WTC11 (cell line): Measurements from ENCODE around the gene PRKAR1B. TPM values are rescaled to one million over a fixed set of nuclear protein-coding genes. Genes with fewer than 3 reads are reported as not detected.
A peak's percentile ranks its signal among the peaks of the same experiment; 100 is the strongest.

Experiments
- ATAC-seq: fragments of 200-7000 bp; cut with Tn5 transposase; 2 replicates; pipeline ENCODE4 v1.10.0; 2021; ENCODE audit warnings: mild to moderate bottlenecking, moderate library complexity
- CTCF ChIA-PET: fragments of 300-600 bp; sonication (Branson Sonifier 250); formaldehyde crosslinking; loops from one replicate; lab custom pipeline; 2021; ENCODE audit warnings: antibody characterized with exemption; lab: Charles Lee
- POLR2A ChIA-PET: fragments of 350-600 bp; sonication (Branson Sonifier 250); formaldehyde crosslinking; loops from one replicate; lab custom pipeline; 2021; ENCODE audit warnings: antibody characterized with exemption; lab: Charles Lee
- DNase-seq: peaks from one replicate; pipeline ENCODE4 v3.0.0; 2021; ENCODE audit warnings: low spot score
- H3K27ac Mint-ChIP-seq: 2 replicates; pipeline ENCODE4 v1.8.0; 2021; ENCODE audit warnings: mixed read lengths
- H3K27me3 Mint-ChIP-seq: 2 replicates; pipeline ENCODE4 v1.8.0; 2021; ENCODE audit warnings: low read depth, mild to moderate bottlenecking, moderate library complexity, mixed read lengths
- H3K36me3 Mint-ChIP-seq: 2 replicates; pipeline ENCODE4 v1.8.0; 2021; ENCODE audit warnings: mixed read lengths
- H3K4me1 Mint-ChIP-seq: 2 replicates; pipeline ENCODE4 v1.8.0; 2022; ENCODE audit warnings: mixed read lengths
- H3K4me3 Mint-ChIP-seq: 2 replicates; pipeline ENCODE4 v1.8.0; 2021; ENCODE audit warnings: mild to moderate bottlenecking, moderate library complexity, mixed read lengths
- H3K9me3 Mint-ChIP-seq: 2 replicates; pipeline ENCODE4 v1.8.0; 2021; ENCODE audit warnings: mixed read lengths
- ATF1 ChIP-seq: sonication (generic); formaldehyde crosslinking; IDR thresholded peaks from 2 replicates; pipeline ENCODE4 v1.8.1; 2023; ENCODE audit warnings: mild to moderate bottlenecking, moderate library complexity, missing genetic modification reagents
- ELF4 ChIP-seq: sonication (generic); formaldehyde crosslinking; IDR thresholded peaks from 2 replicates; pipeline ENCODE4 v1.8.1; 2022; ENCODE audit warnings: low read depth, mild to moderate bottlenecking, moderate library complexity, missing genetic modification reagents
- EMX1 ChIP-seq: fragments of 250-450 bp; sonication (Bioruptor Pico); IDR thresholded peaks from 2 replicates; pipeline ENCODE4 v1.8.0; 2021; ENCODE audit warnings: mild to moderate bottlenecking
- ESRRA ChIP-seq: sonication (generic); formaldehyde crosslinking; IDR thresholded peaks from 2 replicates; pipeline ENCODE4 v1.8.1; 2022; ENCODE audit warnings: mild to moderate bottlenecking, missing genetic modification reagents, borderline replicate concordance
- FOXK1 ChIP-seq: sonication (generic); formaldehyde crosslinking; IDR thresholded peaks from 2 replicates; pipeline ENCODE4 v1.8.0; 2022; ENCODE audit warnings: mild to moderate bottlenecking, moderate library complexity, missing genetic modification reagents
- IRF1 ChIP-seq: sonication (generic); formaldehyde crosslinking; IDR thresholded peaks from 2 replicates; pipeline ENCODE4 v1.8.0; 2023; ENCODE audit warnings: missing genetic modification reagents
- NFE2L1 ChIP-seq: sonication (generic); formaldehyde crosslinking; IDR thresholded peaks from 2 replicates; pipeline ENCODE4 v1.8.1; 2023; ENCODE audit warnings: missing genetic modification reagents
- SMAD3 ChIP-seq: sonication (generic); formaldehyde crosslinking; IDR thresholded peaks from 2 replicates; pipeline ENCODE4 v1.8.0; 2022; ENCODE audit warnings: missing genetic modification reagents, mild to moderate bottlenecking, borderline replicate concordance
- SOX15 ChIP-seq: fragments of 250-450 bp; sonication (Bioruptor Pico); IDR thresholded peaks from 2 replicates; pipeline ENCODE4 v1.9.0; 2021; ENCODE audit warnings: mild to moderate bottlenecking
- TEAD1 ChIP-seq: sonication (generic); formaldehyde crosslinking; IDR thresholded peaks from 2 replicates; pipeline ENCODE4 v1.8.0; 2022; ENCODE audit warnings: mild to moderate bottlenecking, missing genetic modification reagents
- TP53 ChIP-seq: sonication (generic); formaldehyde crosslinking; IDR thresholded peaks from 2 replicates; pipeline ENCODE4 v1.8.1; 2023; ENCODE audit warnings: mild to moderate bottlenecking, missing genetic modification reagents
- ZMAT4 ChIP-seq: fragments of 250-450 bp; sonication (Bioruptor Pico); IDR thresholded peaks from 2 replicates; pipeline ENCODE4 v1.9.0; 2021; ENCODE audit warnings: mild to moderate bottlenecking
- ZNF532 ChIP-seq: fragments of 250-450 bp; sonication (Bioruptor Pico); IDR thresholded peaks from 2 replicates; pipeline ENCODE4 v1.9.0; 2021; ENCODE audit warnings: mild to moderate bottlenecking, borderline replicate concordance
- ZNF671 ChIP-seq: fragments of 250-450 bp; sonication (Bioruptor Pico); IDR thresholded peaks from 2 replicates; pipeline ENCODE4 v1.8.0; 2021; ENCODE audit warnings: mild to moderate bottlenecking
- total RNA-seq: library from RNA; stranded (reverse); gene quantifications from 3 replicates; pipeline ENCODE4 v1.2.3, GENCODE V29; 2021
- TF ChIP-seq, protein P1 (sequence below): sonication (generic); formaldehyde crosslinking; IDR thresholded peaks from 2 replicates; pipeline ENCODE4 v1.8.1; 2022; ENCODE audit warnings: mild to moderate bottlenecking, moderate library complexity, missing genetic modification reagents
- TF ChIP-seq, protein P2 (sequence below): sonication (generic); formaldehyde crosslinking; IDR thresholded peaks from 2 replicates; pipeline ENCODE4 v1.8.1; 2023; ENCODE audit warnings: mild to moderate bottlenecking, missing genetic modification reagents, borderline replicate concordance
- TF ChIP-seq, protein P3 (sequence below): sonication (generic); formaldehyde crosslinking; IDR thresholded peaks from 2 replicates; pipeline ENCODE4 v1.8.0; 2023; ENCODE audit warnings: mild to moderate bottlenecking, missing genetic modification reagents

Gene PRKAR1B
- total RNA-seq, 1 experiment from 2014 or later = 43.6 TPM

- CTCF ChIA-PET = interaction anchor here (1.2 kb wide), 1 partner anchor 44 kb away, joined by 3 read pairs; no protein-coding TSS in a partner anchor
- ATAC-seq = no peak
- Mint-ChIP-seq H3K27me3 (peaks cover 6% of the 10 kb centered on the region), H3K36me3 (peaks cover 35% of the 10 kb centered on the region), H3K9me3 (peaks cover 31% of the 10 kb centered on the region), H3K4me3 (no peak overlapping the region), H3K27ac (peak overlapping the region; percentile 64), H3K4me1 (peaks cover 30% of the 10 kb centered on the region)
- DNase-seq = no peak
- TF ChIP-seq, protein P1, sequence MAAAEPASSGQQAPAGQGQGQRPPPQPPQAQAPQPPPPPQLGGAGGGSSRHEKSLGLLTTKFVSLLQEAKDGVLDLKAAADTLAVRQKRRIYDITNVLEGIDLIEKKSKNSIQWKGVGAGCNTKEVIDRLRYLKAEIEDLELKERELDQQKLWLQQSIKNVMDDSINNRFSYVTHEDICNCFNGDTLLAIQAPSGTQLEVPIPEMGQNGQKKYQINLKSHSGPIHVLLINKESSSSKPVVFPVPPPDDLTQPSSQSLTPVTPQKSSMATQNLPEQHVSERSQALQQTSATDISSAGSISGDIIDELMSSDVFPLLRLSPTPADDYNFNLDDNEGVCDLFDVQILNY (CRISPR knock-in tag) = no peak
- TF ChIP-seq ZNF671 (no peak), NFE2L1 (CRISPR knock-in tag) (no peak), TEAD1 (no peak), FOXK1 (CRISPR knock-in tag) (no peak), ELF4 (CRISPR knock-in tag) (no peak), SMAD3 (CRISPR knock-in tag) (no peak), EMX1 (no peak)
- POLR2A ChIA-PET = no interaction called here
Measured at GRCh38 chr7:621572-622285, 105.4 kb downstream of the PRKAR1B start.

DNA sequence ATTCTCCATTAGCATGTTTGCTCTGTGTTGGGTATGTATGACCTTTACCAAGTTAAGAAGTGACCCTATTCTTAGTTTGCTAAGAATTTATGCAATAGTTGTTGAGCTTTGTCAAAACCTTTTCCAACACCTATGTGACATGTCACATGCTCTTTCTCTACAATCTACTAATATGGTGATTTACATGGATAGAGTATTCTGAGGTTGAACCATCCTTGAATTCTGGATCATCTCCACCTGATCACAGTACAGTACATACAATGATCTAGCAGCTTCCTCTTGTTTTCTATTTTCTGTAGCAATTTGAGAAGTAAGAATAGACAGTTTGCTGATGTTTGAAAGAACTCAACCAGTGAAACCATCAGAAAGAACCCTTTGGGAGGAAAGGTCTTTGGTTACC, 106.2 kb downstream of the PRKAR1B start:
- POLR2A ChIA-PET = no interaction called here
- H3K27ac Mint-ChIP-seq = no peak overlapping the region
- H3K27me3 Mint-ChIP-seq = peaks cover 6% of the 10 kb centered on the region
- TF ChIP-seq SOX15 (CRISPR knock-in tag) = no peak
- no peak for TF ChIP-seq ZNF671
- no peak for TF ChIP-seq ZMAT4 (CRISPR knock-in tag)
- TF ChIP-seq ATF1 (CRISPR knock-in tag) = no peak
- TF ChIP-seq, protein P2, sequence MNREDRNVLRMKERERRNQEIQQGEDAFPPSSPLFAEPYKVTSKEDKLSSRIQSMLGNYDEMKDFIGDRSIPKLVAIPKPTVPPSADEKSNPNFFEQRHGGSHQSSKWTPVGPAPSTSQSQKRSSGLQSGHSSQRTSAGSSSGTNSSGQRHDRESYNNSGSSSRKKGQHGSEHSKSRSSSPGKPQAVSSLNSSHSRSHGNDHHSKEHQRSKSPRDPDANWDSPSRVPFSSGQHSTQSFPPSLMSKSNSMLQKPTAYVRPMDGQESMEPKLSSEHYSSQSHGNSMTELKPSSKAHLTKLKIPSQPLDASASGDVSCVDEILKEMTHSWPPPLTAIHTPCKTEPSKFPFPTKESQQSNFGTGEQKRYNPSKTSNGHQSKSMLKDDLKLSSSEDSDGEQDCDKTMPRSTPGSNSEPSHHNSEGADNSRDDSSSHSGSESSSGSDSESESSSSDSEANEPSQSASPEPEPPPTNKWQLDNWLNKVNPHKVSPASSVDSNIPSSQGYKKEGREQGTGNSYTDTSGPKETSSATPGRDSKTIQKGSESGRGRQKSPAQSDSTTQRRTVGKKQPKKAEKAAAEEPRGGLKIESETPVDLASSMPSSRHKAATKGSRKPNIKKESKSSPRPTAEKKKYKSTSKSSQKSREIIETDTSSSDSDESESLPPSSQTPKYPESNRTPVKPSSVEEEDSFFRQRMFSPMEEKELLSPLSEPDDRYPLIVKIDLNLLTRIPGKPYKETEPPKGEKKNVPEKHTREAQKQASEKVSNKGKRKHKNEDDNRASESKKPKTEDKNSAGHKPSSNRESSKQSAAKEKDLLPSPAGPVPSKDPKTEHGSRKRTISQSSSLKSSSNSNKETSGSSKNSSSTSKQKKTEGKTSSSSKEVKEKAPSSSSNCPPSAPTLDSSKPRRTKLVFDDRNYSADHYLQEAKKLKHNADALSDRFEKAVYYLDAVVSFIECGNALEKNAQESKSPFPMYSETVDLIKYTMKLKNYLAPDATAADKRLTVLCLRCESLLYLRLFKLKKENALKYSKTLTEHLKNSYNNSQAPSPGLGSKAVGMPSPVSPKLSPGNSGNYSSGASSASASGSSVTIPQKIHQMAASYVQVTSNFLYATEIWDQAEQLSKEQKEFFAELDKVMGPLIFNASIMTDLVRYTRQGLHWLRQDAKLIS (CRISPR knock-in tag) = no peak
- TF ChIP-seq IRF1 (CRISPR knock-in tag) = no peak
- H3K9me3 Mint-ChIP-seq = peaks cover 29% of the 10 kb centered on the region
- no peak overlapping the region for H3K4me3 Mint-ChIP-seq
- CTCF ChIA-PET = interaction anchor here (1.2 kb wide), 1 partner anchor 45 kb away, joined by 3 read pairs; no protein-coding TSS in a partner anchor
- ATAC-seq (no peak), DNase-seq (no peak)
- H3K4me1 Mint-ChIP-seq = peaks cover 30% of the 10 kb centered on the region
- H3K36me3 Mint-ChIP-seq = peaks cover 32% of the 10 kb centered on the region

DNA sequence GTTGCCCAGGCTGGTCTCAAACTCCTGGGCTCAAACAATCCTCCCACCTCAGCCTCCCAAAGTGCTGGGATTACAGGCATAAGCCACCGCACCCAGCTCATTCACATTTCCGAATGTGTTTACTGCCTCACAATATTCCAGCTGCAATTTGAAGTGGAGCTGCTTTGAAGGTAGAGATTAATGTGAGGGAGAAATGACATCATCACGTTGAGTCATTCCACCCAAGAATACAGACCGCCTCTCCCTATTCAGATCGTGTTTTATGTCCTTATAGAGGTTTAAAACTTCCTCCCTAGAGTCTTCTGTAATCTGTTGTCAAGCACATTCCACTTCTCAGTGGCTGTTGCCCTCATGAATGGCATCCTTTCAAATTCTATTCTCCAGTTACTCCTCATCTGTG, 107.0 kb downstream of the PRKAR1B start:
- H3K9me3 Mint-ChIP-seq = peaks cover 24% of the 10 kb centered on the region
- DNase-seq = no peak
- ATAC-seq = peak; percentile 35
- ChIA-PET CTCF (interaction anchor here (0.6 to 0.7 kb wide), 3 partner anchors 22 to 749 kb away, joined by 3 to 4 read pairs (median 3); no protein-coding TSS in a partner anchor), POLR2A (interaction anchor here (0.6 to 0.9 kb wide), 2 partner anchors 89 to 185 kb away, joined by 3 read pairs; no protein-coding TSS in a partner anchor)
- peak overlapping the region; percentile 79 for H3K27ac Mint-ChIP-seq
- H3K27me3 Mint-ChIP-seq = peaks cover 3% of the 10 kb centered on the region; the same call in 1 of the 2 replicates
- H3K4me3 Mint-ChIP-seq = no peak overlapping the region
- peaks cover 27% of the 10 kb centered on the region for H3K36me3 Mint-ChIP-seq
- peaks cover 30% of the 10 kb centered on the region for H3K4me1 Mint-ChIP-seq
- TF ChIP-seq ESRRA (no peak), ZNF532 (no peak), TP53 (no peak)
- TF ChIP-seq, protein P3, sequence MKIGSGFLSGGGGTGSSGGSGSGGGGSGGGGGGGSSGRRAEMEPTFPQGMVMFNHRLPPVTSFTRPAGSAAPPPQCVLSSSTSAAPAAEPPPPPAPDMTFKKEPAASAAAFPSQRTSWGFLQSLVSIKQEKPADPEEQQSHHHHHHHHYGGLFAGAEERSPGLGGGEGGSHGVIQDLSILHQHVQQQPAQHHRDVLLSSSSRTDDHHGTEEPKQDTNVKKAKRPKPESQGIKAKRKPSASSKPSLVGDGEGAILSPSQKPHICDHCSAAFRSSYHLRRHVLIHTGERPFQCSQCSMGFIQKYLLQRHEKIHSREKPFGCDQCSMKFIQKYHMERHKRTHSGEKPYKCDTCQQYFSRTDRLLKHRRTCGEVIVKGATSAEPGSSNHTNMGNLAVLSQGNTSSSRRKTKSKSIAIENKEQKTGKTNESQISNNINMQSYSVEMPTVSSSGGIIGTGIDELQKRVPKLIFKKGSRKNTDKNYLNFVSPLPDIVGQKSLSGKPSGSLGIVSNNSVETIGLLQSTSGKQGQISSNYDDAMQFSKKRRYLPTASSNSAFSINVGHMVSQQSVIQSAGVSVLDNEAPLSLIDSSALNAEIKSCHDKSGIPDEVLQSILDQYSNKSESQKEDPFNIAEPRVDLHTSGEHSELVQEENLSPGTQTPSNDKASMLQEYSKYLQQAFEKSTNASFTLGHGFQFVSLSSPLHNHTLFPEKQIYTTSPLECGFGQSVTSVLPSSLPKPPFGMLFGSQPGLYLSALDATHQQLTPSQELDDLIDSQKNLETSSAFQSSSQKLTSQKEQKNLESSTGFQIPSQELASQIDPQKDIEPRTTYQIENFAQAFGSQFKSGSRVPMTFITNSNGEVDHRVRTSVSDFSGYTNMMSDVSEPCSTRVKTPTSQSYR = no peak
